NB4 (cell line): ENCODE results near the gene NLGN4X.

Experiments
- DNase-seq: peaks from one replicate; pipeline ENCODE4 v3.0.0; 2010; ENCODE audit warnings: low read depth
- H3K4me3 ChIP-seq: one replicate; pipeline ENCODE4 v1.5.1; 2011; ENCODE audit warnings: mild to moderate bottlenecking, low read depth, low read length, moderate library complexity
- MYC ChIP-seq: IDR thresholded peaks from 2 replicates; pipeline ENCODE4 v1.6.1; 2011; ENCODE audit warnings: low read depth, low read length
- POLR2A ChIP-seq: IDR thresholded peaks from 2 replicates; pipeline ENCODE4 v1.6.1; 2011; ENCODE audit warnings: mild to moderate bottlenecking; ENCODE audit not compliant: insufficient read length; ENCODE audit errors: extremely low read depth
- TF ChIP-seq, protein P1 (sequence below): IDR thresholded peaks from one replicate; pipeline ENCODE4 v1.5.1; 2012; ENCODE audit warnings: low read depth, low read length
- TF ChIP-seq, protein P2 (sequence below): IDR thresholded peaks from 2 replicates; pipeline ENCODE4 v1.6.1; 2011; ENCODE audit warnings: low read depth, low read length

The NLGN4X gene

DNA sequence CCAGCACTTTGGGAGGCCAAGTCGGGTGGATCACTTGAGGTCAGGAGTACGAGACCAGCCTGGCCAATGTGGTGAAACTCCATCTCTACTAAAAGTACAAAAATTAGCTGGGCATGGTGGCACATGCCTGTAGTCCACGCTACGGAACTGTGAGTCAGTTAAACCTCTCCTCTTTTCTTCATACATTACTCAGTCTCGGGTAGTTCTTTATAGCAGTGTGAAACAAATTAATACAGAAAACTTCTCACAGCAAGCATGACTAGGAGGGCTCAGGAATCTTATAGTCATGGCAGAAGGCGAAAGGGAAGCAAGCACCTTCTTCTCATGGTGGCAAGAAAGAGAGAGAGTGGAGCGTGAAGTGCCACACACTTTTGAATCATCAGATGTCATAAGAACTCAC lies 358.9 kb downstream of the NLGN4X start:
- TF ChIP-seq, protein P1, sequence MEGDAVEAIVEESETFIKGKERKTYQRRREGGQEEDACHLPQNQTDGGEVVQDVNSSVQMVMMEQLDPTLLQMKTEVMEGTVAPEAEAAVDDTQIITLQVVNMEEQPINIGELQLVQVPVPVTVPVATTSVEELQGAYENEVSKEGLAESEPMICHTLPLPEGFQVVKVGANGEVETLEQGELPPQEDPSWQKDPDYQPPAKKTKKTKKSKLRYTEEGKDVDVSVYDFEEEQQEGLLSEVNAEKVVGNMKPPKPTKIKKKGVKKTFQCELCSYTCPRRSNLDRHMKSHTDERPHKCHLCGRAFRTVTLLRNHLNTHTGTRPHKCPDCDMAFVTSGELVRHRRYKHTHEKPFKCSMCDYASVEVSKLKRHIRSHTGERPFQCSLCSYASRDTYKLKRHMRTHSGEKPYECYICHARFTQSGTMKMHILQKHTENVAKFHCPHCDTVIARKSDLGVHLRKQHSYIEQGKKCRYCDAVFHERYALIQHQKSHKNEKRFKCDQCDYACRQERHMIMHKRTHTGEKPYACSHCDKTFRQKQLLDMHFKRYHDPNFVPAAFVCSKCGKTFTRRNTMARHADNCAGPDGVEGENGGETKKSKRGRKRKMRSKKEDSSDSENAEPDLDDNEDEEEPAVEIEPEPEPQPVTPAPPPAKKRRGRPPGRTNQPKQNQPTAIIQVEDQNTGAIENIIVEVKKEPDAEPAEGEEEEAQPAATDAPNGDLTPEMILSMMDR = no peak
- TF ChIP-seq MYC = no peak
- TF ChIP-seq POLR2A = no peak
- TF ChIP-seq, protein P2, sequence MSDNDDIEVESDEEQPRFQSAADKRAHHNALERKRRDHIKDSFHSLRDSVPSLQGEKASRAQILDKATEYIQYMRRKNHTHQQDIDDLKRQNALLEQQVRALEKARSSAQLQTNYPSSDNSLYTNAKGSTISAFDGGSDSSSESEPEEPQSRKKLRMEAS = no peak

DNA sequence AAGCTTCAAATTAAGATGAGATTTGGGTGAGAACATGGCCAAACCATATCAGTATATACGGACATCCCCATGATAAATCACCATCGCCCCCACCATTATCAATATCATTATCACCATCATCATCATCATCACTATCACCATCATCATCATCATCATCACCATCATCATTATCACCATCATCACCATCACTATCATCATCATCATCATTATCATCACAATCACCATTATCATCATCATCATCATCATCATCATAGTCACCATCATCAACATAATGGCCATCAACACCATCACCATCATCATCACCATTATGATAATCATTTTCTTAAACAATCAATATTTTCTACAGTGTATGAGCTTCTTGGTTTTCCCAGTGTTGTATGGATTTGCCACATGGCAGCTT lies 360.9 kb downstream of the NLGN4X start:
- TF ChIP-seq POLR2A = no peak
- no peak for TF ChIP-seq MYC
- TF ChIP-seq, protein P2 = no peak
- TF ChIP-seq, protein P1 = no peak
- no peak for DNase-seq
- H3K4me3 ChIP-seq = no peak overlapping the region

More for the DNA sequence above, 358.9 kb downstream of the NLGN4X start:
- no peak overlapping the region for H3K4me3 ChIP-seq
- no peak for DNase-seq

DNA sequence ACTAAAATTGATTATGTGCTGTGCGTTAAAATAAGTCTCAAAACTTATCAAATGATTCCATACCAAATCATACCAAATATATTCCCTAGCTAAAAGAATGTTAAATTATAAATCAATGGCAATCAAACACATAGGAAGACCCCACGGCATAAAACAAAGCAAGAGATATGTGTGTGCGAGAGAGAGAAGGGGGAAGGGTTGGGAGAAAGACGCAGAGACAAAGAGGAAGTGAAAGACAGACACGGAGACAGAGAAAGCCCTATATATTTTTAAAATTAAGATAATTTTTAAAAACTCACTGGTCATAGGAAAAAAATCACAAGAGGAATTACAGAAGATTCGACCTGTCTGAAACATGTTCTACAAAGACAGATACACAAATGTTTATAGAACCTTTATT lies 371.4 kb downstream of the NLGN4X start:
- no peak overlapping the region for H3K4me3 ChIP-seq
- DNase-seq = peak; percentile 3
- TF ChIP-seq, protein P2 = no peak
- TF ChIP-seq POLR2A (no peak), MYC (no peak)
- TF ChIP-seq, protein P1 = no peak

DNA sequence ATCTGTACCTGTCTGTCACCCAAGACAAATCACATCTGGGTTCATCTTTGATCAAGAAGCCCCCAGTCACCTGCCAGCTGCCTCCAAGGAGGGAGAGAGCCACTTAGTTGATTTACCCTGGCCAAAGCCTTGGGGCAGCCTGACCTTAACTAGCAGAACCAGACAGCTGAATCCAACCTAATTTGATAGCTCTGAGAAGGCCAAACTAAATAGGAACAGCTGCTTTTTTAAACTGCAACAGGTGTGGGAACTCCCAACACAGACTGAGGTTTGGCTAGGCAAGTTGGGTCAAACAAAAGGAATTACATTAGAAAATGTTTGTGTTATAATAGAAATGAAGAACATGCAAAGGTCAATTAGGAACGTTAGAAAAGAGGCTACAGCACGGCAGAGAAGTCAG lies 375.7 kb downstream of the NLGN4X start:
- TF ChIP-seq POLR2A (no peak), MYC (no peak)
- TF ChIP-seq, protein P1 = no peak
- TF ChIP-seq, protein P2 = no peak
- no peak overlapping the region for H3K4me3 ChIP-seq
- no peak for DNase-seq

DNA sequence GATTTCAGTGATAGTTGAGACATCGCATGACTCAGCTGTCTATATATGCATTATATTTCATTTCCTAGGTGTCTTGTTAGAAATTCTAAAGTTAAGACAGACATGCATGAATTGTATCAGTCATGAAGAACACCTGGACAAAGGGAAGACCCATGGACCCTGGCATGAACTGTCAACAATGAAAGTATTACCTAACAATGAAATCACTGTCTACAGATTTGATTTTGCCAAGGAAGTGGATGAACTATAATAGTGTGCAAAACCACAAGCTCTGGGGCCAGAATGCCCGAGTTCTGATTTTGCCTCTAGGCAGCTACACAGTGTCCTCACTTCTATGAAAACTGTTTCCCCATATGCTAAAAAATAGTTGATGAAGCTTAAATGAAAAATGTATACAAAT lies 386.1 kb downstream of the NLGN4X start:
- no peak for DNase-seq
- TF ChIP-seq, protein P2 = no peak
- TF ChIP-seq, protein P1 = no peak
- TF ChIP-seq MYC (no peak), POLR2A (no peak)

More for the DNA sequence above, 386.1 kb downstream of the NLGN4X start:
- no peak overlapping the region for H3K4me3 ChIP-seq
